ENCODE measurements around the gene RBM39. TPM values are rescaled to one million over a fixed set of nuclear protein-coding genes. Genes with fewer than 3 reads are reported as not detected.
A peak's percentile ranks its signal among the peaks of the same experiment; 100 is the strongest.

Gene RBM39
- total and polyA plus RNA-seq, 2 of the 13 experiments (the other 11 are each of a cell fraction or from before 2014, with no cell fraction given): 788 to 920 TPM

- TF ChIP-seq ZBTB4 (CRISPR knock-in tag; IDR thresholded peaks at IDR 0.05; ENCODE audit: borderline replicate concordance) (peak; percentile 98), ARID3A (IDR thresholded peaks at IDR 0.05; ENCODE audit: low read depth, low read length) (no peak), IRX3 (CRISPR knock-in tag; IDR thresholded peaks at IDR 0.05; ENCODE audit: borderline replicate concordance, low read depth) (peak; percentile 91; the same call in 1 of the 2 replicates), ATM (IDR thresholded peaks at IDR 0.05; ENCODE audit: borderline replicate concordance) (no peak), HINFP (CRISPR knock-in tag; IDR thresholded peaks at IDR 0.05; ENCODE audit: low read depth) (peak; percentile 94), HNRNPH1 (optimal IDR thresholded peaks at IDR 0.05; ENCODE audit: low read depth, low read length) (no peak), ZNF451 (CRISPR knock-in tag; IDR thresholded peaks at IDR 0.05) (peak; percentile 96), ZNF431 (CRISPR knock-in tag; IDR thresholded peaks at IDR 0.05; ENCODE audit: borderline replicate concordance, low read depth) (peak; percentile 94), ZNF207 (IDR thresholded peaks at IDR 0.05; ENCODE audit: borderline replicate concordance) (no peak), ZNF264 (CRISPR knock-in tag; IDR thresholded peaks at IDR 0.05) (peak; percentile 84; the same call in 1 of the 2 replicates), ISX (CRISPR knock-in tag; conservative IDR thresholded peaks at IDR 0.05) (no peak), ZNF256 (CRISPR knock-in tag; conservative IDR thresholded peaks at IDR 0.05) (peak; percentile 46; the same call in 1 of the 2 replicates), NPAS2 (CRISPR knock-in tag; IDR thresholded peaks at IDR 0.05; ENCODE audit: borderline replicate concordance) (no peak), SPEN (CRISPR knock-in tag; IDR thresholded peaks at IDR 0.05; ENCODE audit: low read depth) (peak; percentile 97), CHD2 (IDR thresholded peaks at IDR 0.05; ENCODE audit: low read depth, low read length) (peak; percentile 65; the same call in 1 of the 2 replicates), ZNF350 (CRISPR knock-in tag; IDR thresholded peaks at IDR 0.05; ENCODE audit: borderline replicate concordance, low read depth) (peak; percentile 97), IRF2 (CRISPR knock-in tag; IDR thresholded peaks at IDR 0.05) (peak; percentile 98), ZNF546 (CRISPR knock-in tag; conservative IDR thresholded peaks at IDR 0.05) (peak; percentile 76; the same call in 1 of the 2 replicates), SIX4 (CRISPR knock-in tag; IDR thresholded peaks at IDR 0.05) (peak; percentile 8; the same call in 1 of the 2 replicates), NR0B2 (CRISPR knock-in tag; IDR thresholded peaks at IDR 0.05) (peak; percentile 92), HOXD1 (CRISPR knock-in tag; IDR thresholded peaks at IDR 0.05) (peak; percentile 75; the same call in 1 of the 2 replicates)
- TF ChIP-seq, protein P1, sequence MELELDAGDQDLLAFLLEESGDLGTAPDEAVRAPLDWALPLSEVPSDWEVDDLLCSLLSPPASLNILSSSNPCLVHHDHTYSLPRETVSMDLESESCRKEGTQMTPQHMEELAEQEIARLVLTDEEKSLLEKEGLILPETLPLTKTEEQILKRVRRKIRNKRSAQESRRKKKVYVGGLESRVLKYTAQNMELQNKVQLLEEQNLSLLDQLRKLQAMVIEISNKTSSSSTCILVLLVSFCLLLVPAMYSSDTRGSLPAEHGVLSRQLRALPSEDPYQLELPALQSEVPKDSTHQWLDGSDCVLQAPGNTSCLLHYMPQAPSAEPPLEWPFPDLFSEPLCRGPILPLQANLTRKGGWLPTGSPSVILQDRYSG (CRISPR knock-in tag; IDR thresholded peaks at IDR 0.05): peak; percentile 78
These were observed 77.4 kb downstream of the RBM39 start, which contains the start of the genes CPNE1 and RBM12 (continued) for GRCh38 chr20:35664466-35665206.
